ENCODE data around the gene BEND7.
"Not testable (repeated sequence)": the region's sequence is repeated elsewhere in the genome, so short reads cannot be mapped to it uniquely, and the experiment has no call there.

BEND7 gene, protein sequence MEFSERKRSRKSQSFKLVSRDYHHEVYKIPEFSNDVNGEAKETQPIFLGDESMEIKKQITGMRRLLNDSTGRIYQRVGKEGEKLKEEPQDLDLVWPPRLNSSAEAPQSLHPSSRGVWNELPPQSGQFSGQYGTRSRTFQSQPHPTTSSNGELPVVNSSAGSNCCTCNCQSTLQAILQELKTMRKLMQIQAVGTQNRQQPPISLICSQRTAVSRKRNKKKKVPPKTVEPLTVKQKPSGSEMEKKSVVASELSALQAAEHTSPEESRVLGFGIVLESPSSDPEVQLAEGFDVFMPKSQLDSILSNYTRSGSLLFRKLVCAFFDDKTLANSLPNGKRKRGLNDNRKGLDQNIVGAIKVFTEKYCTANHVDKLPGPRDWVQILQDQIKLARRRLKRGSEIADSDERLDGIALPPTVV

DNA sequence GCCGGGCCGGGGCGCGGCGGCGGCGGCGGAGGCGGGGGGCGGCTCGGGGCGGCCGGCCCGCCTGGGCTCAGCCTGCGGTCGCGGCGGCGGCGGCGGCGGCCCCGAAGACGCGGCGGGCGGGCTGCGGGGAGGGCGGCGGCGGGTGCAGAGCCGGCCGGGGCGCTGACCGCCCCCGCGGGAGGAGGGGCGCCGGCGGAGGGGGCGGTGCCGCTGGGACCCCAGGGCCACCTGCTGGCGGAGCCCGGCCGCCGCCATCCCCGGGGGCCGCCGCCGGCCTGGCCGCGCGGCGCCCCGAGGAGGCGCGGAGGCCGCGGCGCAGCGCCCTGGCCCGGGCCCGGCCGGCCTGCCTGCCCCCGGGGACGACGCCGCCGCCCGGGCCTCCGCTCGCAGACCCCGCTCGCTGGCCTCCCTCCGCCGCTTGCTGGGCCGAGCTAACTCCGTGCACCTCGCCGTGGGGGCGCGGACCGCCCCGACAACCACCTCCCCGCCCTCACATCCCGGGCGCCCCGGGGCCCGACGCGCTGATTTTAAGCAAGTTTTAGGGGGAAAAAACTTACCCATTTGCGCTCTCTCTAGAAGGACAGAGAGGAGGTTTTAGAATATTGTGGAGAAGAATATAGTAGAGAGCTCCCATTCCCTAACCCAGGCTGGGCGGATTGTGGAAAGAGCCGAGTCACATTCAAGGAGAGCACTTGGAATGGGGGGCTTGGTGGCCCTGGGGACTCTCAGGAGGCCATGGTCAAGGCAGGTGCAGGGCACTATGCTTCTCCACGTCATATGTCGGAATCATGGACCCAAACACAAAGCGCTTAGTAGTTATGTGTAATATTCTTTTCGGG lies at the start of gene BEND7:
TSS of gene BEND7 (minus strand) at position 140 of the 839 bp plus-strand sequence. CDS start 481 bp downstream, outside the sequence.
- DNase-seq (ENCODE audit: low read depth), result no peak

DNA sequence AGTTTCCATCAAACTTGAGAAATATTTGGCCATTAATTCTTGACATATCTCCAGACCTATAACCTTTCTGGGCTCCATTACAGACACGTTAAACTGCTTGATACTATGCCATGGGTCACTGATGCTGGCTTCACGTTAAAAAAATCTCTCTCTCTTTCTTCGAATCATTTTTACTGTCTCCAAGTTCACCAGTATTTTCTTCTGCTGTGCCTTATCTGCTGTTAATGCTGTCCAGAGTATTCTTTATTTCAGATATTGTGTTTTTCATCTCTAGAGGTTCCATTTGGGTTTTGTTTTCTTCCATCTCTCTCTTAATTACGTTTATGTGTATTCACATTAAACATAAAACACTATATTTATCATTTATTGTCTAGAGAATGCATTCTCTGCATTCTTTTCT lies 45.1 kb upstream of the BEND7 start:
- DNase-seq (ENCODE audit: low read depth), result no peak

GRCh38 chr10:13571541-13571940 lies 42.7 kb upstream of the BEND7 start:
- no peak for DNase-seq (ENCODE audit: low read depth)

DNA sequence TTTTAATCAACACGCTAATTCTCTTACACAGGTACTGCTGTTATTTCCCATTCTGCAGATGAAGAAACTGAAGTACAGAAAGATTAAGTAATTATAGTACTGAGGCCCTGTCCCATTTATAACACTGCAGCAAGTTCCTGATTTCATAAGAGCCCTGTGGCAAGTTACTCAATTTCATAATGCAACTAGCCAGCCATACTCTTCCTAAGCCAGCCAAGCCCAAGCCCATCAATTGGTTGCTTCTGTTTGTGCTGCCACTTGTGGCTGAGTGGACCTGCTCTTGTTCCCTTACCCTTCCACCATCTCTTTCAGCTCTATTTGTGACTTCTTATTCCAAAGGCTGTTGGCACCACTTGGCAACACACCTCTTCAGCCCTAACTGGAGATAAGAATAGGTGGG lies 38.2 kb upstream of the BEND7 start:
- no peak for DNase-seq (ENCODE audit: low read depth)

- DNase-seq (ENCODE audit: low read depth), result no peak
Observed at GRCh38 chr10:13564576-13564975, 35.8 kb upstream of the BEND7 start.

DNA sequence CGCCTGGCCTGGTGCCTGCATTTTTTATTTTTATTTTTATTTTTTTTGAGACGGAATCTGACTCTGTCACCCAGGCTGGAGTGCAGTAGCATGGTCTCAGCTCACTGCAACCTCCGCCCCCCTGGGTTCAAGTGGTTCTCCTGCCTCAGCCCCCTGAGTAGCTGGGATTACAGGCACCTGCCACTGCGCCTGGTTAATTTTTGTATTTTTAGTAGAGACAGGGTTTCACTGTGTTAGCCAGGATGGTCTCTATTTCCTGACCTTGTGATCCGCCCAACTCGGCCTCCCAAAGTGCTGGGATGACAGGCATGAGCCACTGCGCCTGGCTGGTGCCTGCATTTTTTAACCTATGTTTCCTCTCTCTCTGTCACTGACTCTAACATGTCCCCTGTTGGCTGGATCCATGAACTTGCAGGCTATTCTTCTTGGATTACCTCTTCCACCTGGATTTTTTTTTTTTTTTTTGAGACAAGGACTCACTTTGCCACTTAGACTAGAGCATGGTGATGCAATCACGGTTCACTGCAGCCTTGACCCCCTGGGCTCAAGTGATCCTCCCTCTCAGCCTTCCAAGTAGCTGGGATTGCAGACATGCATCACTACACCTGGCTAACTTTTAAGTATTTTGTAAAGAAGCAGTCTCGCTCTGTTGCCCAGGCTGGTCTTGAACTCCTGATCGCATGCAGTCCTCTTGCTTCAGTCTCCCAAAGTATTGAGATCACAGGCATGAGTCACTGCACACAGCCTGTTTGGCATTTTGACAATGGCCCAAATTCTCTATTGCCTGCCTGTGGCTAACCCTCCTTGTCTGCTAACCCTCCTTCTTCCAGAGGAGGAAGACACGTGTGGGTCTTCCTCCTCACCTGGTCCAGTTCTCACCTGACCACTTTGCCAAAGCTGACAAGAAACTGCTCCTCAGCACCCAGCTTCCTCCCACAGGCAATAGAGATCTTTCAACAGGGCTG lies 34.9 kb upstream of the BEND7 start:
- no peak for DNase-seq (ENCODE audit: low read depth)

GRCh38 chr10:13560597-13560996 lies 31.8 kb upstream of the BEND7 start:
- no peak for DNase-seq (ENCODE audit: low read depth)

DNA sequence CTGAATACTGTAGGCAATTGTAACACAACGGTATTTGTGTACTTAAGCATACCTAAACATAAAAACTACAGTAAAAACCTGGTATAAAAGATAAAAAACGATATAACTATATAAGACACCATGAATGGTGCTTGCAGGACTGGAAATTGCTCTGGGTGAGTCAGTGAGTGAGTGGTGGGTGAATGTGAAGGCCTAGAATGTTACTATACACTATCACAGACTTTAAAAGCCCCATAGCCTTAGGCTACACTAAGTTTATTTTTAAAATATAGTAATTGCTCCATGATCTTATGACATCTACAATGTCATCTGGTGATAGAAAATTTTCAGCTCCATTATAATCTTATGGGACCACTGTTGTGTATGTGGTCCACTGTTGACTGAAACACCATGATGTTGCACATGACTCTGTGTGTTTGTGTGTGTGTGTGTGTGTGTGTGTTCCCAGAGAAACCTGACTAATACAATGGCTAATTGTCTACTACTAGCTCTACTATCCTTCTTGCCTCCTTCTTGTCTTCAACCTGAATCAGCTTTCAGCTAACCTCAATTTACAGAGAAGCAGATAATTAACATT lies 30.4 kb upstream of the BEND7 start:
- DNase-seq (ENCODE audit: low read depth), result no peak

GRCh38 chr10:13555884-13556510 lies 27.2 kb upstream of the BEND7 start:
- DNase-seq (ENCODE audit: low read depth), result no peak

DNA sequence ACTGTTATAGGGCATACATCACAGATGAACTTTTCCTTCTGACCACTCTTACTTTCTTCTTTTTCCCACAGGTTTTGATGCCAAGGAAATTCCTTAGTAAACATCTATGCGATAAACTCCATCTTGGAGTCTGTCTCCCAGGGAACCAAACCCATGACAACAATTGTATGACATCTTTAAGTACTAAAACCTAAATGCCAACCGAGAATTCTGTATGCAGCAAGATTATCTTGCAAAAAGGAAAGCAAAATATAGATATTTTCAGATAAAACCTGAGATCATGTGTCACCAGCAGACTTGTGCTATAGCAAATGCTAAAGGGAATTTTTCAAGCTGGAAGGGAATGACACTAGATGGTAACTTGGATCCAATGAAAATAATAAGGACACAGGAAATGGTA lies 22.0 kb upstream of the BEND7 start:
- no peak for DNase-seq (ENCODE audit: low read depth)

DNA sequence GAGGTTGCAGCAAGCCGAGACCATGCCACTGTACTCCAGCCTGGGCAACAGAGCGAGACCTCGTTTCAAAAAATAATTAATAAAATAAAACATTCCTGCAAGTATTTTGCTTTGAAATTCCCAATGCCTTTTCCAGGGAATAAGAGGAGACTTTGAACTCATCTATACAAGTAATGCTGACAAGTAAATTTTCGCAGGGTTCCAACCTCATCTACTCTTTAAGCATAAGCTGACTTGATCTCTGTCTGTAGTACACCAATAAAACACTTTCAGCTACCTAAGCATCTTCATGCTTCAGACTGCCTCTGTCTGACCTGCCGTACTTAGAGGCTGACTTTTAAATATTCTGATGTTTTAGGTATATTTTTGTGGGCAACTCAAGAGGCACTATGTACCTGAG lies 13.7 kb upstream of the BEND7 start:
- DNase-seq (ENCODE audit: low read depth), result no peak

DNA sequence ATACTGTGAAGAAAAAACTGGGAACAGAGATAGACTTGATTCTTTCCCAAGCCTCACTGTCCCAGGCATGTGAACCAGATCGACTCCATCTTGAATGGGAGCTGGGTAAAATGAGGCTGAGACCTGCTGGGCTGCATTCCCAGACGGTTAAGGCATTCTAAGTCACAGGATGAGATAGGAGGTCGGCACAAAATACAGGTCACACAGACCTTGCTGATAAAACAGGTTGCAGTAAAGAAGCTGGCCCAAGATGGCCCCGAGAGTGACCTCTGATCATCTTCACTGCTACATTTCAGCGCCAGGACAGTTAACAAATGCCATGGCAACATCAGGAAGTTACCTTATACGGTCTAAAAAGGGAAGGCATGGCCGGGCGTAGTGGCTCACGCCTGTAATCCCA lies 9.2 kb upstream of the BEND7 start:
- DNase-seq (ENCODE audit: low read depth), result not testable (repeated sequence)

GRCh38 chr10:13536674-13537366 lies 8.0 kb upstream of the BEND7 start:
- no peak for DNase-seq (ENCODE audit: low read depth)

GRCh38 chr10:13535346-13535745 lies 6.5 kb upstream of the BEND7 start:
- no peak for DNase-seq (ENCODE audit: low read depth)

DNA sequence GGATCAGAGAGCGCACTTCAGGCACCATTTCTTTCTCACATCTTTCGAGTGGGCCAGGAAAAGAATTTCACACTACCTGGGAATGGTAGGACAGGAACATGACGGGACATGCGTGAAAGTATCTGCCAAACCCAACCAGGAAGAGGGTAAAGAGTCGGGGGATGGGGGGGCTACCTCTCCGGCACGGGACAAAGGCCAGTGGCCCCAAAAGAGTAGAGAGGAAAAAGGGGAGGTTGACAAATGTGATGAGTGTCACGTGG lies 830 bp upstream of the BEND7 start:
- DNase-seq (ENCODE audit: low read depth), result no peak

DNA sequence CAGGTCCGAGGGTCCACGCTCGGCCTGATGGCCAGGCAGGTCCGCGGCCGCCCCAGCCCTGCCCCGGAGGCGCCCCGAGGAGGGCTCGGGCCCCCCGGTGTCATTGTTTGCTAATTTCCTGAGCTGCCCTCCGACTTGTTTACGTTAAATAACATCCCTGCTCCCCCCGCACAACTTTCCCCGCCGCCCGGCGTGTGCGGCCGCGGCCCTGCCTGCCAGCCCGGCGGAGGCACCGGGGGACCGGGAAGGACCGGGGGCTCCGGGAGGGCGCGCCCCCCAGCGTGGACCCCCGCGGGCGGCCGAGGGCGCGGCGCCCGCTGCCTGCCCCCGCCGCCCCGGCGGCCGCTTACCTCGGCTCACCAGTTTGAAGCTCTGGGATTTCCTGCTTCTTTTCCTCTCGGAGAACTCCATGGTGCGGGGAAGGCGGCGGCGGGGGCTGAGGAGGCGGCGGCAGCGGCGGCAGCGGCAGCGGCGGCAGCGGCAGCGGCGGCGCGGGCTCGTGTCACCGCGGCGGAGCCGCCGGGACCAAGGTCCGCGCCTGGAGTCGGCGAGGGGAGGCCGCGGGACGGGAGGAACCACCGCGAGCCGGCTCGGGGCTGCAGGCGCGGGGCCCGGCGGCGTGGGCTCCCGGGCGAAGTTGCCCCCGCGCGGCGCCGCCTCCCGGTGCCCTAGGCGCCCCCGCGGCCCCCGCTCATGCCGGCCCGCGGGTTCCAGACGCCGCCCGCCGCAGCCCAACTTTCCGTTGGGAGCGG lies 515 bp downstream of the BEND7 start:
- no peak for DNase-seq (ENCODE audit: low read depth)

- no peak for DNase-seq (ENCODE audit: low read depth)
Observed at GRCh38 chr10:13527864-13528122, 1.0 kb downstream of the BEND7 start.

GRCh38 chr10:13526948-13527863 lies 1.6 kb downstream of the BEND7 start:
- DNase-seq (ENCODE audit: low read depth), result no peak

DNA sequence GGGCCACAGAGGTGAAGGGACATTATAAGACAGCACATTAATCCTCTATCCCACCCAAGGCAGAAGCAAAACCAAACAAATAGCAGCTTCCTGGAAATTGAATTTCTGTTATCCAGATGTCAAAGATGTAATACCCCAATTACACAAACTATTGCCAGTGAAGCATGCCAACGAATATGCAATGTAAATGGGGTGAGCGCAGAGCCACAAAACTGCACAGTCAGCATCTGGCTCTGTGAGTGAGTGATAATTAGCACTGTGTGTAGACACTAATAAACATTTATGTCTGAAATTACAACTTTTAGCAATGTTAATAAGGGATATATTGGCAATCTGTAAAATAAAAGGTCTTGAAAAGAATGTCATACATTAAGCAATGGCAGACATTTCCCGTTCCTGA lies 3.2 kb downstream of the BEND7 start:
- no peak for DNase-seq (ENCODE audit: low read depth)

Measured in stimulated activated CD8-positive, alpha-beta memory T cell treated with anti-CD3 and anti-CD28 coated beads, Interleukin-12 subunit alpha, Interleukin-12 subunit beta, amount 100 ng/mL, for 4 hours (primary cell).